ENCODE measurements around the gene TMEM101. TPM values are rescaled to one million over a fixed set of nuclear protein-coding genes. Genes with fewer than 3 reads are reported as not detected.
A peak's percentile ranks its signal among the peaks of the same experiment; 100 is the strongest.

TMEM101 gene
- total and polyA plus RNA-seq, 2 of the 13 experiments (the other 11 are each of a cell fraction or from before 2014, with no cell fraction given): 72.0 to 100 TPM

GRCh38 chr17:43970366-43970765 lies 44.4 kb downstream of the TMEM101 start (continued):
- TF ChIP-seq ZNF609 (CRISPR knock-in tag; IDR thresholded peaks at IDR 0.05; ENCODE audit: borderline replicate concordance) (peak; percentile 14; the same call in 1 of the 2 replicates), KAT8 (CRISPR knock-in tag; IDR thresholded peaks at IDR 0.05) (0 out of 2 replicates have a peak, but pooled peaks have one; percentile 20), SOX6 (IDR thresholded peaks at IDR 0.05) (no peak), SOX6 (CRISPR knock-in tag; IDR thresholded peaks at IDR 0.05) (peak; percentile 75), FOXJ3 (CRISPR knock-in tag; IDR thresholded peaks at IDR 0.05; ENCODE audit: borderline replicate concordance) (no peak; the same call in 1 of the 2 replicates), HOXA3 (CRISPR knock-in tag; IDR thresholded peaks at IDR 0.05) (no peak), ZNF451 (CRISPR knock-in tag; IDR thresholded peaks at IDR 0.05) (no peak), SMAD3 (CRISPR knock-in tag; IDR thresholded peaks at IDR 0.05) (no peak), POGZ (CRISPR knock-in tag; IDR thresholded peaks at IDR 0.05) (no peak), REPIN1 (CRISPR knock-in tag; IDR thresholded peaks at IDR 0.05; ENCODE audit: borderline replicate concordance, low read depth) (peak; percentile 42; the same call in 1 of the 2 replicates), ZBTB7B (CRISPR knock-in tag; IDR thresholded peaks at IDR 0.05) (peak; percentile 57; the same call in 1 of the 2 replicates), MIXL1 (CRISPR knock-in tag; IDR thresholded peaks at IDR 0.05) (peak; percentile 82; the same call in 1 of the 2 replicates), HHEX (CRISPR knock-in tag; IDR thresholded peaks at IDR 0.05) (0 out of 2 replicates have a peak, but pooled peaks have one; percentile 13), FOXC1 (CRISPR knock-in tag; IDR thresholded peaks at IDR 0.05; ENCODE audit: borderline replicate concordance) (no peak), SYNCRIP (IDR thresholded peaks at IDR 0.05; ENCODE audit: insufficient read depth, low read depth, low read length) (no peak), DPF2 (CRISPR knock-in tag; IDR thresholded peaks at IDR 0.05; ENCODE audit: borderline replicate concordance, low read depth) (0 out of 2 replicates have a peak, but pooled peaks have one; percentile 6)
- TF ChIP-seq, protein P1, sequence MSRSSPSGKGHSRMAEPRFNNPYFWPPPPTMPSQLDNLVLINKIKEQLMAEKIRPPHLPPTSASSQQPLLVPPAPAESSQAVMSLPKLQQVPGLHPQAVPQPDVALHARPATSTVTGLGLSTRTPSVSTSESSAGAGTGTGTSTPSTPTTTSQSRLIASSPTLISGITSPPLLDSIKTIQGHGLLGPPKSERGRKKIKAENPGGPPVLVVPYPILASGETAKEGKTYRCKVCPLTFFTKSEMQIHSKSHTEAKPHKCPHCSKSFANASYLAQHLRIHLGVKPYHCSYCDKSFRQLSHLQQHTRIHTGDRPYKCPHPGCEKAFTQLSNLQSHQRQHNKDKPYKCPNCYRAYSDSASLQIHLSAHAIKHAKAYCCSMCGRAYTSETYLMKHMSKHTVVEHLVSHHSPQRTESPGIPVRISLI (CRISPR knock-in tag; IDR thresholded peaks at IDR 0.05; ENCODE audit: borderline replicate concordance): peak; percentile 91
- TF ChIP-seq, protein P2, sequence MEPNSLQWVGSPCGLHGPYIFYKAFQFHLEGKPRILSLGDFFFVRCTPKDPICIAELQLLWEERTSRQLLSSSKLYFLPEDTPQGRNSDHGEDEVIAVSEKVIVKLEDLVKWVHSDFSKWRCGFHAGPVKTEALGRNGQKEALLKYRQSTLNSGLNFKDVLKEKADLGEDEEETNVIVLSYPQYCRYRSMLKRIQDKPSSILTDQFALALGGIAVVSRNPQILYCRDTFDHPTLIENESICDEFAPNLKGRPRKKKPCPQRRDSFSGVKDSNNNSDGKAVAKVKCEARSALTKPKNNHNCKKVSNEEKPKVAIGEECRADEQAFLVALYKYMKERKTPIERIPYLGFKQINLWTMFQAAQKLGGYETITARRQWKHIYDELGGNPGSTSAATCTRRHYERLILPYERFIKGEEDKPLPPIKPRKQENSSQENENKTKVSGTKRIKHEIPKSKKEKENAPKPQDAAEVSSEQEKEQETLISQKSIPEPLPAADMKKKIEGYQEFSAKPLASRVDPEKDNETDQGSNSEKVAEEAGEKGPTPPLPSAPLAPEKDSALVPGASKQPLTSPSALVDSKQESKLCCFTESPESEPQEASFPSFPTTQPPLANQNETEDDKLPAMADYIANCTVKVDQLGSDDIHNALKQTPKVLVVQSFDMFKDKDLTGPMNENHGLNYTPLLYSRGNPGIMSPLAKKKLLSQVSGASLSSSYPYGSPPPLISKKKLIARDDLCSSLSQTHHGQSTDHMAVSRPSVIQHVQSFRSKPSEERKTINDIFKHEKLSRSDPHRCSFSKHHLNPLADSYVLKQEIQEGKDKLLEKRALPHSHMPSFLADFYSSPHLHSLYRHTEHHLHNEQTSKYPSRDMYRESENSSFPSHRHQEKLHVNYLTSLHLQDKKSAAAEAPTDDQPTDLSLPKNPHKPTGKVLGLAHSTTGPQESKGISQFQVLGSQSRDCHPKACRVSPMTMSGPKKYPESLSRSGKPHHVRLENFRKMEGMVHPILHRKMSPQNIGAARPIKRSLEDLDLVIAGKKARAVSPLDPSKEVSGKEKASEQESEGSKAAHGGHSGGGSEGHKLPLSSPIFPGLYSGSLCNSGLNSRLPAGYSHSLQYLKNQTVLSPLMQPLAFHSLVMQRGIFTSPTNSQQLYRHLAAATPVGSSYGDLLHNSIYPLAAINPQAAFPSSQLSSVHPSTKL (CRISPR knock-in tag; IDR thresholded peaks at IDR 0.05): peak; percentile 72
- TF ChIP-seq, protein P3, sequence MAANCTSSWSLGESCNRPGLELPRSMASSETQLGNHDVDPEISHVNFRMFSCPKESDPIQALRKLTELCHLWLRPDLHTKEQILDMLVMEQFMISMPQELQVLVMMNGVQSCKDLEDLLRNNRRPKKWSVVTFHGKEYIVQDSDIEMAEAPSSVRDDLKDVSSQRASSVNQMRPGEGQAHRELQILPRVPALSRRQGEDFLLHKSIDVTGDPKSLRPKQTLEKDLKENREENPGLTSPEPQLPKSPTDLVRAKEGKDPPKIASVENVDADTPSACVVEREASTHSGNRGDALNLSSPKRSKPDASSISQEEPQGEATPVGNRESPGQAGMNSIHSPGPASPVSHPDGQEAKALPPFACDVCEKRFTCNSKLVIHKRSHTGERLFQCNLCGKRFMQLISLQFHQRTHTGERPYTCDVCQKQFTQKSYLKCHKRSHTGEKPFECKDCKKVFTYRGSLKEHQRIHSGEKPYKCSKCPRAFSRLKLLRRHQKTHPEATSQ (CRISPR knock-in tag; IDR thresholded peaks at IDR 0.05; ENCODE audit: borderline replicate concordance): no peak

Data from HepG2 (cell line).